Measurements from ENCODE around the gene FGF14.
"Not testable (repeated sequence)": the region's sequence is repeated elsewhere in the genome, so short reads cannot be mapped to it uniquely, and the experiment has no call there.

Gene FGF14

DNA sequence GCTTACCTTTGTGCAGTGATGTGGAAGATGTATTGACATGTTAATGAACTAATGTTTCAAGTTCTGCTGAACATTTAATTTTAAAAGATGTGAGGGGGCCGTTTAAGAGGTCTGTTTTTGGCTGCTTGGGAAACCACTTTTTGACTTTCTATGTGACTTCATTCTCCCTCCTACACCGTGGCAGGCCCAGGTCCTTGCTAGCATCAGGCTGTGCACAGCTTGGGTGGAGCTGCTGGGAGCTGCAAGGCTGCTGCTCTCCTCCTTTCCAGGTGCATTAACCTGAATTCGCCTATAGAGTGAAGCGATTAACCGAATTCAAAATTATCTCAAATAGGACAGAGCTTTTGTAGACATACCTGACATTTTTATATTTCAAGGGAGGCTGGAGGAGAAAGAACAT, 249.1 kb downstream of the FGF14 start:
- Histone ChIP-seq H3K4me2 (no peak overlapping the region), H3K27ac (no peak overlapping the region), H3K9me3 (no peaks in the 10 kb centered on the region), H4K20me1 (no peaks in the 10 kb centered on the region), H3K36me3 (no peaks in the 10 kb centered on the region), H3K4me1 (no peaks in the 10 kb centered on the region), H3K4me3 (no peak overlapping the region), H3K27me3 (no peaks in the 10 kb centered on the region), H3K9ac (no peak overlapping the region)
- TF ChIP-seq Cebpa-rat (IDR thresholded peaks at IDR 0.05), result no peak

- Histone ChIP-seq H3K9me3 (no peaks in the 10 kb centered on the region), H3K36me3 (no peaks in the 10 kb centered on the region), H3K27me3 (no peaks in the 10 kb centered on the region), H3K4me1 (no peaks in the 10 kb centered on the region), H3K9ac (no peak overlapping the region), H4K20me1 (no peaks in the 10 kb centered on the region), H3K4me3 (no peak overlapping the region), H3K27ac (no peak overlapping the region), H3K4me2 (no peak overlapping the region)
- TF ChIP-seq Cebpa-rat (IDR thresholded peaks at IDR 0.05), result no peak
Observed at GRCh38 chr13:102147353-102147752, 254.5 kb downstream of the FGF14 start.

- no peak overlapping the region for H3K9ac ChIP-seq
- H3K27ac ChIP-seq, result no peak overlapping the region
- peaks cover 4% of the 10 kb centered on the region; the same call in 1 of the 2 replicates for H3K4me1 ChIP-seq
- no peaks in the 10 kb centered on the region for H3K27me3 ChIP-seq
- no peak overlapping the region for H3K4me2 ChIP-seq
- no peaks in the 10 kb centered on the region for H4K20me1 ChIP-seq
- H3K36me3 ChIP-seq, result no peaks in the 10 kb centered on the region
- H3K4me3 ChIP-seq, result no peak overlapping the region
- TF ChIP-seq Cebpa-rat (IDR thresholded peaks at IDR 0.05), result no peak
- no peaks in the 10 kb centered on the region for H3K9me3 ChIP-seq
Observed at GRCh38 chr13:102145750-102146149, 256.1 kb downstream of the FGF14 start.

GRCh38 chr13:102142473-102142826, 259.4 kb downstream of the FGF14 start:
- Histone ChIP-seq H3K9ac (no peak overlapping the region), H3K27me3 (no peaks in the 10 kb centered on the region), H3K4me1 (peaks cover 6% of the 10 kb centered on the region; the same call in 1 of the 2 replicates), H3K4me3 (no peak overlapping the region), H4K20me1 (no peaks in the 10 kb centered on the region), H3K27ac (no peak overlapping the region), H3K4me2 (no peak overlapping the region), H3K36me3 (no peaks in the 10 kb centered on the region), H3K9me3 (no peaks in the 10 kb centered on the region)
- no peak for TF ChIP-seq Cebpa-rat (IDR thresholded peaks at IDR 0.05)

- H3K4me3 ChIP-seq, result no peak overlapping the region
- no peak overlapping the region for H3K4me2 ChIP-seq
- no peak overlapping the region for H3K27ac ChIP-seq
- H3K9ac ChIP-seq, result no peak overlapping the region
- no peaks in the 10 kb centered on the region for H3K36me3 ChIP-seq
- no peaks in the 10 kb centered on the region for H4K20me1 ChIP-seq
- no peaks in the 10 kb centered on the region for H3K9me3 ChIP-seq
- H3K4me1 ChIP-seq, result peaks cover 6% of the 10 kb centered on the region; the same call in 1 of the 2 replicates
- no peaks in the 10 kb centered on the region for H3K27me3 ChIP-seq
- TF ChIP-seq Cebpa-rat (IDR thresholded peaks at IDR 0.05), result no peak
Observed at GRCh38 chr13:102141625-102142472, 260.0 kb downstream of the FGF14 start.

DNA sequence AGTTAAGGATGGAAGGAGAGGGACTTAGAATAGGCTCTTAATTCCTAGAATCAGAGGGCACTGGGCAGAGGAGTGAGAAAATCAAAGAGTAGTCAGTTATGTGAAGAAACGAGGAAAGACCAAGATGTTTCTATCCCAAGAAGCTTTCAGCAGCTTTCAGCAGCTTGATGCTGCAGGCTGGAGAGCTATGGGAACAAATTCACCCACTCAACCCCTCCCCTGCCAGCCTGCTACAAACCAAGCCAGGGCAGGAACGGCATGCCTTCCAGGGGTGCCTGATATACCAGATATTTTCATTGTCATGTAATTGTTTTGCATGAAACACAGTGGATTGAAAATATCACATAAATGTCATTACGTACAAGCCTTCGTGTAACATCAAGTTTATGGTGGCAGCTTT, 262.2 kb downstream of the FGF14 start:
- Histone ChIP-seq H3K36me3 (no peaks in the 10 kb centered on the region), H3K27ac (no peak overlapping the region)
- no peak for TF ChIP-seq Cebpa-rat (IDR thresholded peaks at IDR 0.05)

DNA sequence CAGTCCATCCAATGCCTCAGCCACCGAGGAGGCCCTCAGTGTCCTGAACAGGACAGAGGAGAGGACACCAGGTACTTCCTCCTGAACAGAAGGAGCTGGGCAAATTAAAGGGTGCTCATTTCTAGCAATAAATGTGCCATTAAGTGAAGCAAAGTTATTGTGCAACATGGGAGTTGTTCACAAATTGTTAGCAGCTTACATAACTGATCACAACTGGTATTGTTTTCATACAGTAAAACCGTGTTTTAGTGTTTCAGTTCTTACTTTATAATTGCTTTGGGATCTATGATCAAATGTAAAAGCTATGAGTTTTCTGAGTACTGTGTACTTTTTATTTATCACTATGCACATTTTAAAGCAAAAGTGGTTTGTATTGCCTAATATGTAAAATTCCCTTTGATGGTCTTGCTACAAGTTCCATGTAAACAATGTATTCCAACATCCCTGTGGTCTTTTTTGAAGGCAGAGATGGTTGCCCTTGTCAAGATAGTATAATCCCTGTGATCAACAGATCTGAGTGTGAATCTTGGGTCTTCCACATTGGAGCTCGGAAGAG, 263.1 kb downstream of the FGF14 start:
- Histone ChIP-seq H4K20me1 (no peaks in the 10 kb centered on the region), H3K9ac (no peak overlapping the region), H3K27me3 (no peaks in the 10 kb centered on the region), H3K9me3 (no peaks in the 10 kb centered on the region), H3K27ac (no peak overlapping the region), H3K36me3 (no peaks in the 10 kb centered on the region), H3K4me3 (no peak overlapping the region), H3K4me2 (no peak overlapping the region), H3K4me1 (peaks cover 6% of the 10 kb centered on the region; the same call in 1 of the 2 replicates)
- TF ChIP-seq Cebpa-rat (IDR thresholded peaks at IDR 0.05), result no peak

More for the DNA sequence above, 262.2 kb downstream of the FGF14 start:
- no peak overlapping the region for H3K4me3 ChIP-seq
- no peak overlapping the region for H3K9ac ChIP-seq
- H3K4me2 ChIP-seq, result no peak overlapping the region
- no peaks in the 10 kb centered on the region for H3K27me3 ChIP-seq
- peaks cover 6% of the 10 kb centered on the region; the same call in 1 of the 2 replicates for H3K4me1 ChIP-seq
- no peaks in the 10 kb centered on the region for H4K20me1 ChIP-seq
- H3K9me3 ChIP-seq, result no peaks in the 10 kb centered on the region

DNA sequence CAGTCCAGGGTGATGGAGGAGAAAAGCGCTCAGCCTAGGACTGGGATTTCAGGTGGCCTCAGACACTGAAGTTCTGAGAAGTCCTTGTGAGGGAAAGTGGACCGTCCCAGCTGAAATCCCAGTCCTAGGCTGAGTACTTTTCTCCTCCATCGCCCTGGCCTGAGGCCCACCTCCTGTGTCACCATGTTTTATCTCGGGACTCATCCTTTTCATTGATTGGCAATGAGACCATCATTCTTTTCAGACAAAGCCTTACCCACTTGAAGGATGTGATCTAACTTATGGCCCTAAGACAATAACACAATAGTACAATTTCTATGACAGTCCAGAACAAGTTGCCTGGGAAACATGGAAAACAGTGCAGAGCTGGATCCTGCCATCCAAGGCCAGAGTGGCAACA, 263.9 kb downstream of the FGF14 start:
- not testable (repeated sequence) for H3K4me3 ChIP-seq, H3K27ac ChIP-seq, H3K4me1 ChIP-seq, H4K20me1 ChIP-seq, H3K27me3 ChIP-seq, H3K9me3 ChIP-seq, H3K9ac ChIP-seq, H3K4me2 ChIP-seq, H3K36me3 ChIP-seq

GRCh38 chr13:102136735-102137296, 265.0 kb downstream of the FGF14 start:
- no peak for TF ChIP-seq Cebpa-rat (IDR thresholded peaks at IDR 0.05)
- H3K27ac ChIP-seq, result no peak overlapping the region

GRCh38 chr13:102132777-102133295, 269.0 kb downstream of the FGF14 start:
- H3K9ac ChIP-seq, result no peak overlapping the region
- H3K27me3 ChIP-seq, result no peaks in the 10 kb centered on the region
- H3K4me3 ChIP-seq, result no peak overlapping the region
- H3K4me2 ChIP-seq, result no peak overlapping the region
- H3K36me3 ChIP-seq, result no peaks in the 10 kb centered on the region
- H4K20me1 ChIP-seq, result no peaks in the 10 kb centered on the region
- no peak overlapping the region for H3K27ac ChIP-seq
- no peaks in the 10 kb centered on the region for H3K9me3 ChIP-seq
- H3K4me1 ChIP-seq, result peaks cover 35% of the 10 kb centered on the region
- TF ChIP-seq Cebpa-rat (IDR thresholded peaks at IDR 0.05), result no peak

More at GRCh38 chr13:102136735-102137296, 265.0 kb downstream of the FGF14 start:
- Histone ChIP-seq H4K20me1 (no peaks in the 10 kb centered on the region), H3K27me3 (no peaks in the 10 kb centered on the region), H3K4me2 (no peak overlapping the region), H3K36me3 (no peaks in the 10 kb centered on the region), H3K4me3 (no peak overlapping the region), H3K9ac (no peak overlapping the region), H3K4me1 (peaks cover 6% of the 10 kb centered on the region; the same call in 1 of the 2 replicates), H3K9me3 (no peaks in the 10 kb centered on the region)

Measured in BLaER1 (cell line).